Superior temporal gyrus (tissue), 1 donor: ENCODE measurements around the gene EXOC3L1.

ENCODE experiments used
- DNase-seq: peaks from one replicate; pipeline ENCODE4 v3.0.0-alpha.2; 2016; ENCODE audit errors: extremely low spot score

Gene EXOC3L1

DNA sequence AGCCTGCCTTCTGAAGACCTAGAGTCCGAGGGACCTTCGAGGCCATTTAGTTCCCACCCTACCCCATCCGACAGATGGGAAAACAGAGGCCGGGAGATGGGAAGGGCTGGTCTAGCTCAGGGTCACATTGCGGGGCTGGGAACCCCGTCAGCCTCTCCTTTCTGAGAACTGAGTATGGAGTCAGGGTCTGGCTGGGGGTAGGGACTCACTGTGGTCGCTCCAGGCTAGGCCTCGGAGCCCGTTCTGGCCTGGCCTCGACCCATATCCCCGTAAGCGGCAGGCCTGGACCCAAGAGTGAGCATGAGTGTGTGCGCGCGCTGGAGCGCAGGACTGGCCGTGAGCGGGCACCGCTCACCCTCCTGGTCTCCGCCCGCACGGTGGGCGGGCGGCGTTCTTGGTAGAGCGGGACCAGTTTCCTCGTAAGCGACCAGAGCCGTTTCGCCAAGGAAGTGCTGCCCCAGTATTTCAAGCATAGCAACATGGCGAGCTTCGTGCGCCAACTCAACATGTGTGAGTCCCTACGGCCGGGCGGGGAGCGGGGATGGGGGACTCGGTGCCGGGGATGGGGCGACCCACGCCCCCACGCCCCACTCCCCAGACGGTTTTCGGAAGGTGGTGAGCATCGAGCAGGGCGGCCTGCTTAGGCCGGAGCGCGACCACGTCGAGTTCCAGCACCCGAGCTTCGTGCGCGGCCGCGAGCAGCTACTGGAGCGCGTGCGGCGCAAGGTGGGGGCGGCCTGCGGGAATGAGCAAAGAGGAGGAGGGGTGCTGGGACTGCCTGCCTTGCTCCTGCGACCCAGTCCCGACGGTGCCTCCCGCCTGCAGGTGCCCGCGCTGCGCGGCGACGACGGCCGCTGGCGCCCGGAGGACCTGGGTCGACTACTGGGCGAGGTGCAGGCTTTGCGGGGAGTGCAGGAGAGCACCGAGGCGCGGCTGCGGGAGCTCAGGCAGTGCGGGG lies 24.5 kb downstream of the EXOC3L1 start:
- DNase-seq = no peak

DNA sequence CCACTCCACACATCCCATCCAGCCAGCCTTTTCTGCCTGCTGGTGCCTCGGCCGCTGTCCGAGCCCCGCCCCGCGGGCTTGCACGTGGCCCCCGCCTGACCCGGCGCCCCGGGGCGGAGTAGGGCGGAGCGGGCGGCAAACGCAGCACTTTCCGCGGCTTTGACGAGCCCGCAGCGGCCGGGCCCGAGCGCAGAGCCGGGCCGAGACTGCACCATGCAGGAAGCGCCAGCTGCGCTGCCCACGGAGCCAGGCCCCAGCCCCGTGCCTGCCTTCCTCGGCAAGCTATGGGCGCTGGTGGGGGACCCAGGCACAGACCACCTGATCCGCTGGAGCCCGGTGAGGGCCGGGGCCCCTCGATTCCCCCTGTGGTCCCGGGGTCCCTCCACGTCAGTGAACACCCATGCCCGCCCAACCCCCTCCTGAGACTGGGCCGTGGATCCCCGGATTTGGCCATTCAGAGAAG lies 25.3 kb downstream of the EXOC3L1 start, which contains the start of gene HSF4:
Gene HSF4 (plus strand): TSS at position 147 of the 463 bp plus-strand sequence. CDS start 67 bp downstream, at position 214.
- peak; percentile 64 for DNase-seq

- no peak for DNase-seq
Observed at GRCh38 chr16:67163999-67164558, 25.9 kb downstream of the EXOC3L1 start.

- DNase-seq = peak; percentile 84
Observed at GRCh38 chr16:67163164-67163998, 26.6 kb downstream of the EXOC3L1 start.

- DNase-seq = peak; percentile 30
Observed at GRCh38 chr16:67162506-67163163, 27.3 kb downstream of the EXOC3L1 start.

GRCh38 chr16:67161595-67162058 lies 28.3 kb downstream of the EXOC3L1 start:
- DNase-seq = no peak

GRCh38 chr16:67158637-67159600 lies 31.0 kb downstream of the EXOC3L1 start:
- no peak for DNase-seq

DNA sequence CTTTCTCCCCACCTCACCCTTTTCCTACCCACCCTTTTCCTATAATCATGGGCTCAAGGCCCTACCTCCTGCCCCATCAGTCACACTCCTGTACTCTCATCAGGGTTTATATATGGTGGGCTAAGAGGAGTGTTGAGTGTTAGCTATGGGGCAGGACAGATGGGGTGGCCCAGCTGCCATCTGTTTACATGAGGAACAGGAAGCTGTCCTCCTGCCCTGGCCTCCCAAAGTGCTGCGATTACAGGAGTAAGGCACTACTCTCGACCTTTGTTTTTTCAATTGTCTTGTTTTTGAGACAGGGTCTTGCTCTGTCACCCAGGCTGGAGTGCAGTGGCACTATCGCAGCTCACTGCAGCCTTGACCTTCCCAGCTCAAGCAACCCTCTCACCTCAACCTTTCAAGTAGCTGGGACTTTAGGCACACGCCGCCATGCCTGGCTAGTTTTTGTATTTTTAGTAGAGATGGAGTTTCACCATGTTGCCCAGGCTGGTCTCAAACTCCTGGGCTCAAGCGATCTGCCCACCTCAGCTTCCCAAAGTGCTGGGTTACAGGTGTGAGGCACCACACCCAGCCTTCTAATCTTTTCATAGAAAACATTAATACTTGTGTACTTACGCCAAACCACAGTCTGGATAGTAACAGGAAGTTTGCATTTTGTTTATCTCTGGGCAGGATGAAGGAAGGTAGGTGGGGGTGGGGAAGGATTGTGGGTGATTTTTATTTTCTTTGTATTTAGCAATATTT lies 31.9 kb downstream of the EXOC3L1 start:
- DNase-seq = no peak

- no peak for DNase-seq
Observed at GRCh38 chr16:67157106-67157748, 32.7 kb downstream of the EXOC3L1 start.

GRCh38 chr16:67156143-67156844 lies 33.6 kb downstream of the EXOC3L1 start:
- DNase-seq = no peak

DNA sequence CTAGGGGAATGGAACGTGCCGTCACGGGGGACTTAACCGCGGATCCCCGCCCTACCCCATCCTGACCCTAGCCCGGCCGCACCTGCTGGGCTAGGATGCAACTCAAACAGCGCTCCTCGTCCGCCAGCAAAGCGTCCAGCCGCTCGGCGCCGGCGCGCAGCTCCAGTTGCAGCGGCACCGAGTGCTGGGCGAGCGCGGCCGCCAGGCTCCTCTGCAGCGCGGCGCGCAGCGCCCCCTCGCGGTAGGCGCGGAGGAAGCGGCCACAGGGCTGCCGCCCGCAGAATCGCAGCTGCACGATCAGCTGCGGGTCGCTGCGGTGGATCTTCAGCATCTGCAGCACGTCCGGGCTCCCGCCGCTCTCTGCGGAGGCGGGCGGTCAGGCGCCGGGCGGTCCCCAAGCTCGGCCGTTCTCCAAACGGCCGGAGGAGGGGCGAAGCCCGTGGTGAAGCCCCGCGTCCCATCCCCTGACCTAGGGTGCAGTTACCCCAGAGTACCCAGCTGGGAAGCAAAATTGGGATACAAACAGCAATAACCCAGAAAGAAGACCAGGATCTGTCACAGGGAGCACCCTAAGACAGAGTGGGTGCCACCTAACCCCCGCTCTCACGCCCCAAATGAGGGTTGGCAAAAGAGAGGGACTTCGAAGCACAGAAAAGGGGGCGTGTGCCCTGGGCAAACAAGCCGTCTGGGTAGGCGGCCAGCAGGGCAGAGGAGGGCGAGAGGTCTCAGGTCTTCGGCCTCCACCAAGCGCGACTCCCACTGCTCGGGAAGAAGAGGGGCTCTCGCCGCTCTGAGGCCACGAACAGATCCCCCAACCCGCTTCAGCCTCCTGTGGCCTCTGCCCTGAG lies 34.4 kb downstream of the EXOC3L1 start:
- peak; percentile 84 for DNase-seq

GRCh38 chr16:67154578-67155294 lies 35.2 kb downstream of the EXOC3L1 start:
- DNase-seq = no peak

DNA sequence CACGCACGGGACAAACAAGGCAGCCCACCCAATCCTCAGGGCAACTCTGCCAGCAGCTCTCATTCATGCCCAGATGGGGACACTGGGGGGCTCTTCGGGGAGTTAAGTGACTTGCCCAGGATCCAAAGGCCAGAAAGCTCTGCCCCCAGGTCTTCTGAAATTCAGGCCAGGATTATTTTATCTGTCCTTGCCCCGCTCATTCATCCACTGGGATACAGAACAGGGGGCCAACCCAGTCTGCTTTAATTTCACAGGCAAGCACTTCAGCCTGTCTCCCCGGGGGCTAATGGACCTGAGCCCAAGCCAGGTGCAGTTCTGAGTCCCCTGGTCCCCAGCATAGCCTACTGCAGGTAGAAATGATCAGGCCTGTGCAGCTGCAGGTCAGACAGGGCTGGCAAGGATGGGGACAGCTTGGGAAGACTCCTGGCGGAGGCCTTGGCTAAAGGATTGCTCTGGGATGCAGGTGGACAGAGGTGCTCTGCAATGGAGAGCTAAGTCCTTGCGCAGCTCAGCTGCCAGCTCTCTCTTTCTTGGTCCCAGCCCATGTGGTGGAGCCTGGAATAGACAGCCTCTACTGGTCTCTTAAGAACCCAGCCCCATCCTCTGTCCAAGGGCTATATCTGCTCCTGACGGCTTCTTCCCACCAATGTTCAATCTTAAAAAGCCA lies 38.4 kb downstream of the EXOC3L1 start:
- no peak for DNase-seq

DNA sequence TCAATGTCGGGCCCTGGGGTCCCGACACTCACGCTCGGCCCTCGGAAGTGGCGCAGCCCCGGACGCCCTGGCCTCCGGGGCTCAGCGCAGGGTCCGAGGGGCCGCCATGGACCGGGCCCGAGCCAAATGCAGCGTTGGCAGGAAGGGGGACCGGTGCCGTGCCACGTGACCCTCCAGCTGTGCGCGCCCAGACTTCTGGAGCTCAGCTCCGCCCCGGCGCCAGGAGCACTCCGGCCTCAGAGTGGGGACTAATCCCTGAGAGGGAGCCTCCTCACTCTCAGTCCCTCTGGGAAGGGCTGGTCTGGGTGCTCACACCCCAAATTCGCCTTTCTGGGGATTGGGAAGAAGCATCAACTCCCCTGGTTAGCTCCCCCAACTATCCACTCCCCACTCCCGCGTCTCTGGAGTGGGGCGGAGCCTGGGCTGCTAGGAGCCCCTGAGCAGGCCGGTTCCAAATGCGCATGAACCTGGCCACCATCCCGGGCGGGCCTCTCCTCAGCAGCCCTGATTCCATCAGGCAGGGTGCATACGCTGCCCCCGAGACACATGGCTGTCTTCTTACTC lies 39.0 kb downstream of the EXOC3L1 start, which contains the start of gene B3GNT9:
Gene B3GNT9 (minus strand): TSS at position 166 of the 564 bp plus-strand sequence. CDS start 513 bp downstream, outside the sequence.
- peak; percentile 77 for DNase-seq

- peak; percentile 11 for DNase-seq
Observed at GRCh38 chr16:67150047-67150832, 39.7 kb downstream of the EXOC3L1 start.
